ENCODE data around the gene PRAF2. TPM values are rescaled to one million over a fixed set of nuclear protein-coding genes. Genes with fewer than 3 reads are reported as not detected.

The PRAF2 gene
- total and polyA plus RNA-seq, 2 of the 13 experiments (the other 11 are each of a cell fraction or from before 2014, with no cell fraction given), result 0.33 to 2.6 TPM

GRCh38 chrX:49053223-49054072, 20.4 kb downstream of the PRAF2 start:
- Histone ChIP-seq H3K36me3 (replicated peaks in 1 of 2; ENCODE audit: control insufficient read depth in 1 of 2, insufficient read depth in 2 of 2, low read length in 2 of 2) (no peaks in the 10 kb centered on the region; a peak in 1 of 5 replicates), H3K4me3 (replicated peaks in 1 of 3; ENCODE audit: insufficient read depth in 1 of 3, low read depth in 2 of 3, low read length in 3 of 3) (peak overlapping the region; percentile 47 to 66 (median 66); a peak in 5 of 6 replicates), H4K20me1 (ENCODE audit: insufficient read depth, low read length) (no peaks in the 10 kb centered on the region), H2AFZ (ENCODE audit: low read length) (peak overlapping the region; percentile 42), H3K27me3 (ENCODE audit: control insufficient read depth in 1 of 2, insufficient read depth in 2 of 2, low read length in 2 of 2) (no peaks in the 10 kb centered on the region), H3K79me2 (ENCODE audit: insufficient read depth, low read length) (peaks cover 2% of the 10 kb centered on the region), H3K27ac (ENCODE audit: extremely low read length, insufficient read depth, low read length) (peak overlapping the region; percentile 79), H3K4me2 (ENCODE audit: low read depth, low read length) (peak overlapping the region; percentile 72), H3K9me3 (ENCODE audit: low read length) (no peaks in the 10 kb centered on the region), H3K9ac (ENCODE audit: insufficient read depth, low read depth, low read length) (peak overlapping the region; percentile 71), H3K4me1 (ENCODE audit: insufficient read depth, low read length) (peaks cover 37% of the 10 kb centered on the region)
- DNase-seq (ENCODE audit: low spot score) (peak; percentile 45), ATAC-seq (peak; percentile 83), FAIRE-seq (peak; percentile 52)
- intact Hi-C loops (cut with micrococcal nuclease; ENCODE audit: unreplicated experiment), result no loop called here
- in situ Hi-C loops (cut with HindIII; ENCODE audit: extremely low pct_ligation_motif_present, low pct_unique_long_range_greater_than_20kb), result no loop called here
- 0% methylated on average over 2 of the region's 79 CpGs for WGBS (ENCODE audit: low lambda C conversion rate)
- ChIA-PET POLR2A (interaction anchor here (0.6 to 1.3 kb wide), 4 partner anchors 10 to 137 kb away, joined by 3 to 20 read pairs (median 4); partner anchors contain the start of genes GRIPAP1 and TFE3), CTCF (ENCODE audit: low intra/inter-chr PET ratio, low total read pairs) (no interaction called here)
- BruUV-seq (replicated peaks), result no TSS peak
- no peak for TF ChIP-seq REPIN1 (CRISPR knock-in tag; IDR thresholded peaks at IDR 0.05; ENCODE audit: borderline replicate concordance, low read depth)
- TF ChIP-seq NR2F1 (CRISPR knock-in tag; IDR thresholded peaks at IDR 0.05), result peak; percentile 70 to 86; a peak in 3 of 4 replicates
- TF ChIP-seq NBN (conservative IDR thresholded peaks at IDR 0.05), result no peak
- TF ChIP-seq JUNB (CRISPR knock-in tag; IDR thresholded peaks at IDR 0.05; ENCODE audit: borderline replicate concordance), result no peak
- TF ChIP-seq ZNF574 (CRISPR knock-in tag; IDR thresholded peaks at IDR 0.05), result peak; percentile 39
- TF ChIP-seq TFDP1 (CRISPR knock-in tag; IDR thresholded peaks at IDR 0.05; ENCODE audit: borderline replicate concordance), result peak; percentile 74; the same call in 1 of the 2 replicates
- no peak for TF ChIP-seq ZFP37 (CRISPR knock-in tag; IDR thresholded peaks at IDR 0.05; ENCODE audit: borderline replicate concordance)
- TF ChIP-seq SMARCE1 (IDR thresholded peaks at IDR 0.05; ENCODE audit: borderline replicate concordance), result no peak
- 0 out of 2 replicates have a peak, but pooled peaks have one; percentile 23 for TF ChIP-seq CSRNP1 (CRISPR knock-in tag; IDR thresholded peaks at IDR 0.05)
- peak; percentile 65 for TF ChIP-seq TFDP2 (CRISPR knock-in tag; IDR thresholded peaks at IDR 0.05)
- peak; percentile 34; the same call in 1 of the 2 replicates for TF ChIP-seq ZNF230 (CRISPR knock-in tag; IDR thresholded peaks at IDR 0.05)
- no peak for TF ChIP-seq NCOA2 (CRISPR knock-in tag; IDR thresholded peaks at IDR 0.05)
- TF ChIP-seq HDAC1 (CRISPR knock-in tag; IDR thresholded peaks at IDR 0.05), result peak; percentile 29; the same call in 1 of the 2 replicates
- TF ChIP-seq ISL2 (CRISPR knock-in tag; IDR thresholded peaks at IDR 0.05), result 0 out of 2 replicates have a peak, but pooled peaks have one; percentile 26
- TF ChIP-seq TRIM22 (IDR thresholded peaks at IDR 0.05), result no peak
